Glutamatergic neuron (in vitro differentiated cells): ENCODE results near the gene DDX27. TPM values are rescaled to one million over a fixed set of nuclear protein-coding genes. Genes with fewer than 3 reads are reported as not detected.
"Not testable (repeated sequence)": the region's sequence is repeated elsewhere in the genome, so short reads cannot be mapped to it uniquely, and the experiment has no call there.

Experiments used
- DNase-seq: peaks from one replicate; pipeline ENCODE4 v3.0.0; 2022
- H3K27ac Mint-ChIP-seq: one replicate; pipeline ENCODE4 v1.8.0; 2020; ENCODE audit warnings: mild to moderate bottlenecking, mixed read lengths, inconsistent platforms; ENCODE audit not compliant: unreplicated experiment
- H3K27me3 Mint-ChIP-seq: one replicate; pipeline ENCODE4 v1.8.0; 2020; ENCODE audit warnings: mild to moderate bottlenecking, moderate library complexity, mixed read lengths, inconsistent platforms; ENCODE audit not compliant: unreplicated experiment
- H3K36me3 Mint-ChIP-seq: one replicate; pipeline ENCODE4 v1.8.0; 2020; ENCODE audit warnings: mild to moderate bottlenecking, mixed read lengths, inconsistent platforms; ENCODE audit not compliant: unreplicated experiment
- H3K4me1 Mint-ChIP-seq: one replicate; pipeline ENCODE4 v1.8.0; 2020; ENCODE audit warnings: mild to moderate bottlenecking, low read depth, mixed read lengths, inconsistent platforms; ENCODE audit not compliant: unreplicated experiment
- H3K4me3 Mint-ChIP-seq: one replicate; pipeline ENCODE4 v1.8.0; 2020; ENCODE audit warnings: mild to moderate bottlenecking, mixed read lengths, inconsistent platforms; ENCODE audit not compliant: unreplicated experiment
- H3K9me3 Mint-ChIP-seq: one replicate; pipeline ENCODE4 v1.8.0; 2020; ENCODE audit warnings: mild to moderate bottlenecking, moderate library complexity, mixed read lengths, inconsistent platforms; ENCODE audit not compliant: unreplicated experiment
- CTCF ChIP-seq: fragments of 200-600 bp; sonication (generic); IDR thresholded peaks from one replicate; pipeline ENCODE4 v1.5.0; 2021; ENCODE audit not compliant: partially characterized antibody, unreplicated experiment
- total RNA-seq: library from RNA; stranded (reverse); fragmentation: NEBNext Ultra II Directional; extraction: Animal tissue kit (Norgen Biotek cat#: 25700); gene quantifications from one replicate; pipeline ENCODE4 v1.2.1, GENCODE V29; 2021; ENCODE audit not compliant: unreplicated experiment

DDX27 gene
- total RNA-seq, 1 donor from 2014 or later, result 31.4 TPM

DNA sequence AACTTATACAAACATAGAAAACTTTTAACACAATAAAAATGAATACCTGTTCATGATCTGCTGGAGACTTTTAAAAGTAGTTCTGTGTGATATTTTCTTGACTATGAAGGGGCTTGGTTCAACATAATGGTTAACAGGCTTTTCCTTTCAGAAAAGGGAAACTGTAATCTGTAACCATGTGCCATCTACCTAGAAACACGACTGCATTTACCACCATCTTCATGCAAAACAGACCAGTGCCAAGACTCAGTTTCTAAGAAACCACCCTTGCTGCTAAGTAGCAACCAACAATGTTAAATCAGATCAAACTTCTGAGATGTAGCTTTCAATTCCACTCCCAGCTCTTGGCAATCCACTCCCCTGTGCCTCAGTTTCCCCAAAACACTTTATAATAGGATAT, 46.8 kb upstream of the DDX27 start:
- DNase-seq, result no peak
- Mint-ChIP-seq H3K9me3 (no peaks in the 10 kb centered on the region), H3K4me3 (no peak overlapping the region), H3K27ac (no peak overlapping the region), H3K27me3 (no peaks in the 10 kb centered on the region), H3K36me3 (no peaks in the 10 kb centered on the region), H3K4me1 (peaks cover 10% of the 10 kb centered on the region)
- no peak for TF ChIP-seq CTCF

DNA sequence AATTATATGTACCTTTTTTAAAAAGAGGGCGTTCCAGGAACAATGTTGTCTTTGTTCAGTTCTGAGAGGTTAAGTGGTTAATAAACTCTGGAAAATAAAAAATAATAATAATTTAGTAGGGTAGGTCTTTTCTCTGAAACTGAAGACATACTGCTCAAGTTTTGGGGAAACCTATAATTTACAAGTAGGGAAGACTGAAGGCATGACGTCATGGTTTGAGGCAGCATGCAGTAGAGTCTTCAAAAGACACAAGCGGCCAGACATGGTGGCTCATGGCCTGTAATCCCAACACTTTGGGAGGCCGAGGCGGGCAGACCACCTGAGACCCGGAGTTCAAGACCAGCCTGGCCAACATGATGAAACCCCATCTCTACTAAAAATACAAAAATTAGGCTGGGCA, 45.0 kb upstream of the DDX27 start:
- Mint-ChIP-seq H3K36me3 (no peaks in the 10 kb centered on the region), H3K4me3 (no peak overlapping the region), H3K9me3 (no peaks in the 10 kb centered on the region), H3K27me3 (no peaks in the 10 kb centered on the region), H3K4me1 (peaks cover 4% of the 10 kb centered on the region), H3K27ac (no peak overlapping the region)
- no peak for DNase-seq
- TF ChIP-seq CTCF, result no peak

DNA sequence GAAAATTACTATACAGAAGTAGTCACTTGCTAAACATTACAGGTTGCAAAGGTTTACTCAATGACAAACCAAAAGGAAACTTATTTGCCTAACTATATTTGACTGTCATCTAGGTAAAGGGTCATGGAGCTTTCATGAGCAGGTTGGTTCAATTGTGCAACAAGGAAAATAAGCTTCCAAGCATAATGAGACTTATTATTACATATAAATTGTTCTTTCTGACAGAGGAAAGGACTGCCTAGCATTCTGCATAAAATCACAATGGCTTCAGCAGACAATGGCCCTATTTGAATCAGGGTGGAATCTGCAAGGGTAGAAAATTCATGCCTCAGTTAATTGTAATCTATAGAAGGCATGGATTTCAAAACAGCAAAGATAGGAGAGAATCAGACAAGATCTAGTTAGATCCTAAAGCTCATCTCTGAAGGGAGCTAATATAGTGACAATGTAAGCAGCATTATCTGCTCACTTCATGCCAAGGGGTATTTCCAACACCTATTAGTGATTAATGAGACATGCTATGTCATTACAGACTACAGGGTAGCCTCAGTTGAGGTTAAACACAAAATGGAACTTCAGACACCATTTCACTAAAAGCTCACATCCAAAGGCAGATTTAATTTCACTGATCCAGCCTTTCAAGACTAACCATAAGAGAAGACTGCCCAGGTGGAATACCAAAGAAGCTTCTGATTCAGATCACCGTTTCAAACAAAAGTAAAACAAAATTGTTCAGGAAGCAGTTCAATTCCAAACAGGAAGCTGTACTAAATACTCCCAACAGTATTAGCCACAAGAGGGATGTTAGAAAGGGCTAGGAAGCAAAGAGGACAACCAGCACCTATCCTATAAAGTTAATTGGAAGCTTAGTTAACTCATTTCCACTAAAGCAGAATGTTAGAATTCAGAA, 39.6 kb upstream of the DDX27 start:
- Mint-ChIP-seq H3K4me1 (peaks cover 7% of the 10 kb centered on the region), H3K27me3 (no peaks in the 10 kb centered on the region), H3K36me3 (no peaks in the 10 kb centered on the region), H3K27ac (no peak overlapping the region), H3K9me3 (no peaks in the 10 kb centered on the region), H3K4me3 (no peak overlapping the region)
- DNase-seq, result no peak
- no peak for TF ChIP-seq CTCF

DNA sequence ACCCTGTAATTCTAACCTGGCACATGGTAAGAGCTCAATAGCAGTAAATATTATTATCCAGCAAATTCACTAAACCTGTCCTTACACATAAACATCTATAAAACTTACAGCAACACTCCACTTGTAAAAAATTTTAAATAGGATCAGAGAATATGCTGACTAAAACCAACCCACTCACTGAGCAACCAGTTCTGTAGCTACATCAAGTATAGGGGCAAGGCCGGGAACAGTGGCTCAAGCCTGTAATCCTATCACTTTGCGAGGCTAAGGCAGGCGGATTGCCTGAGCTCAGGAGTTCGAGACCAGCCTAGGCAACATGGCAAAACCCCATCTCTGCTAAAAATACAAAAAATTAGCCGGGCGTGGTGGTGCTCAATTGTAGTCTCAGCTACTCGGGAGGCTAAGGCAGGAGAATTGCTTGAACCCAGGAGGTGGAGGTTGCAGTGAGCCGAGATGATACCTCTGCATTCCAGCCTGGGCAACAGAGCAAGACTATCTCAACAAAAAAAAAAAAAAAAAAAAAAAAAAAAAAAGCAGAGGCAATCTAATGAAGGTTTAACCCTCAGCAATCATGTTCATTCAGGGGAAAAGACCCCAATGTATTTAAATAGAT, 37.8 kb upstream of the DDX27 start:
- DNase-seq, result no peak
- no peaks in the 10 kb centered on the region for H3K36me3 Mint-ChIP-seq
- no peak overlapping the region for H3K27ac Mint-ChIP-seq
- H3K4me3 Mint-ChIP-seq, result no peak overlapping the region
- TF ChIP-seq CTCF, result no peak
- no peaks in the 10 kb centered on the region for H3K27me3 Mint-ChIP-seq
- no peaks in the 10 kb centered on the region for H3K9me3 Mint-ChIP-seq
- peaks cover 12% of the 10 kb centered on the region for H3K4me1 Mint-ChIP-seq

DNA sequence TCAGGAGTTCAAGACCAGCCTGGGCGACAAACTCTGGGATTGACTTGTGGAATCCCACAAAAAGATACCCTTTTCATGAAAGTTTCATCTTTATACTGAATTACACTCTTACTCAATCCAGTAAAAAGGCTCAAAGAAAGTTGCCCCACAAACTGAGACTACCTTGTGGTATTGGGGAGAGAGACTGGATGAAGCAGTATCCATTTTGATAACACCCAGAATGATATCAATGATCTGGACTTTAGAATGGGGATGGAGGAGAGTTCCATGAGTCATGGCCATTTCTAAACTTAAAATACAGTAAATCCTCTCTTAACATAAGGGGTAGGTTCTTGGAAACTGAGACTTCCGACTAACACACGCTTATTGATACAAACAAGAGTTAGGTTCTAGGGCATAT, 35.8 kb upstream of the DDX27 start:
- Mint-ChIP-seq H3K27ac (no peak overlapping the region), H3K9me3 (peaks cover 2% of the 10 kb centered on the region), H3K27me3 (no peaks in the 10 kb centered on the region), H3K4me3 (no peak overlapping the region), H3K36me3 (peaks cover under 1% of the 10 kb centered on the region), H3K4me1 (peaks cover 16% of the 10 kb centered on the region)
- no peak for TF ChIP-seq CTCF
- no peak for DNase-seq

GRCh38 chr20:49184084-49184501, 35.1 kb upstream of the DDX27 start:
- H3K9me3 Mint-ChIP-seq, H3K27ac Mint-ChIP-seq, DNase-seq, H3K27me3 Mint-ChIP-seq, H3K4me3 Mint-ChIP-seq, H3K36me3 Mint-ChIP-seq: not testable (repeated sequence)
- H3K4me1 Mint-ChIP-seq, result peaks cover 18% of the 10 kb centered on the region
